Fibroblast of skin of left biceps (primary cell): ENCODE measurements around the gene WAS.

Experiments used
- DNase-seq, 2 experiments: peaks; one replicate each; pipeline ENCODE4 v3.0.0-alpha.2; 2013; ENCODE audit warnings: low read depth in 2 of 2

WAS gene

DNA sequence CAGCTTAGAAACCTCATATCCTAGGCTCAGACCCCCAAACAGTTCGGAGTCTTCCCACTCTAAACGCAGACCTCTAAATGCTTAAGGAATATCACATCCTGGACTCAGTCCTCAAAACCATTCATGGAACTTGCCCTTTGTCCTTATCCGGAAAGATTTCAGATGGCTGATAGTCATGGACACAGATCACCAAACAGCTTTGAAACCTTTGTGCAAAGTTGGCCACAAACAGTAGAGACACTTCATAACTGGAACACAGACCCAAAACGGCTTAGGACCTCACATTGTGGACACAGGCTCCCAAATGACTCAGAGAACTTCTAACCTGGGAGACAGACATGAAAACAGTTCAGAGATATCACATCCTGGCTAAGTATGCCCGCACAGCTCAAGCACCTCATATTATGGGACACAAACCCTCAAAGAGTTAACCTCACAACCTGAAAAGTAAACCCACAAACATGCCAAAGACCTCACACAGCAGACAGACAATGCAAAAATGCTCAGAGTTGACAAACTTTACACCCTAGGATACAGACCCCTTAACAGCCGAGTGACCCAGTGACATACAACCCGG is 28.4 kb downstream of the WAS start:
- no peak for DNase-seq

DNA sequence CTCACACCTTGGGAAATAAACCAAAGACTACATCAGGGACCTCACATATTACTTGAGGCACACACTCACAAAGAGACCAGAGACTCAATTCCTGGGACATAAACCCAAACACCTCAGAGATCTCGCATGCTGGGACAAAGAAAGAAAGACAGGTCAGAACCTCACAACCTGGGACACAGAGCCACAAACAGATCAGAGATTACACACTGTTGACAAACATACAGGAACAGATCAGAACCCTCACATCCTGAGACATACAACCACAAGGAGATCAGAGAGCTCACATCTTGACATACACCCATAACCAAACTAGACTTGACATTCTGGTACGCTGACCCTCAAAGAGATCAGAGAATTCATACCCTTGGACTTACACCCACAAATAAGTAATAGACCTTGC is 30.2 kb downstream of the WAS start:
- no peak for DNase-seq

DNA sequence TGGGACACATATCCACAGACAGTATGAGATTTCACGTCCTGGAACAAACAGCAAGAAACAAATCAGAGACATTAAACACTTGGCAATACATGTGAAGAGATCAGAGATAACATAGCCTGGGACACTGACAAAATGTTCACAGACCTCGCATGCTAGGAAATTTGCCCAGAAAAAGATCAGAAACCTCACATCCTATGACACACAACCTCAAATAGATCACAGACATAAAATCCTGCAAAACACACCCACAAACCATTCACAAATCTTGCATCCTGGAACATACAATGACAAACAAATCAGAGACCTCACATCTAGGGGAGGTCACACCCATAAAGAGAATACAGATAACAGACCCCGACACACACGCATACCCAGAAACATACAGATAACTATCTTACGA is 31.0 kb downstream of the WAS start:
- no peak for DNase-seq

DNA sequence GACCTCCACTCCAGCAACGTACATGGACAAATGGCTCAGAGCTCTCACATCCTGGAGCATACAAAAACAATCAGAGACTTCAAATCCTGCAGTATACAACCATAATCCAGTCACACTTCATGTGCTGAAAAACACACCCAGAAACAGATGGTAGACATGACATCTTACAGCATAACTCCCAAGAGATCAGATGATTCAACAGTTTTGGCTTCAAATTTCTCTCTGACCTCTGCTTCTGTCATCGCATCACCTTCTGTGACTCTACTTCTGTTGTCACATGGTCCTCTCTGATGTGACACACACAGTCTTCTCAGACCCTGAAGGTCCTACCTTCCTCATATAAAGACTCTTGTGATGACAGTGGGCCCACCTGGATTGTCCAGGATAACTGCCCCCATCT is 31.5 kb downstream of the WAS start:
- DNase-seq, result peak in 1 of 2 experiments; percentile 8

DNA sequence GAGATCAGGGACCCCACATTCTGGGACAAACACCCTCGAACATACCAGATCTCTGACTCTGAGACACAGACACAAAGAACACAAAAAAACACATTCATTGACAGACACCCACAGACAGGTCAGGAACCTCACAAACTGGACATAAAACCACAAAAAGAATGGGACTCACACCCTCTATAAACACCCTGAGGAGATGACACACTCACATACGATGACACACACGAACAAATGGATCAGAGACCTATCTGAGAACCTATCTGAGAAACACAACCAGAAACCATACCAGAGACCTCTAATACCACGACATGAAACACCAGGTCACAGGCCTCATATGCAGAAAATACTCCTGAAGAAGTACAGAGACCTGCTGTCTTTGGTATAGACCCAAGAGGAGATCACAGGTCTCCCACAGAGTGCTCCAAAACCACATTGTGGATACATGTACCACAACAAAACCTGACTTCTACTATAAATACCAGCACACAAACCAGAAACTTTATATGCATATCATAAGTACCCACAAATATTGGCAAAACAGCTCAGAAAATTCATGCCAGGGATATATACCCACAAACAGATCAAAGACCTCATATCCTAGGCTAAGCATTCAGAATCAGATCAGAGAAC is 32.4 kb downstream of the WAS start:
- no peak for DNase-seq

DNA sequence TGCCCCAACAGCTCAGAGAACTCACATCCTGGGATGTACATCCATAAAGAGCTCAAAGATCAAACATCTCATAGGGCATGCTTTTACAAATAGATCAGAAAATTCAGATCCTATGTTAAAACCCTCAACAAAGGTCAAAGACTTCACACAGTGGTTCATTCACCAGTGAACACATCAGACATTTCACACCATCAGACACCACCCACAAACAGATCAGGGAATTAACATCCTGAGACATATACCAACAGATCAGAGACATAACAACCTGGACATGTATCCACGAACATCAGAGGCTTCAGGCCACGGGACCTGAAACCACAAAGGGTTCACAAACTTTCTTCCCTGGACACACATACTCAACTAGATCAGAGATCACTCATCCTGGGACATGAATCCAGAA is 36.4 kb downstream of the WAS start:
- no peak for DNase-seq

DNA sequence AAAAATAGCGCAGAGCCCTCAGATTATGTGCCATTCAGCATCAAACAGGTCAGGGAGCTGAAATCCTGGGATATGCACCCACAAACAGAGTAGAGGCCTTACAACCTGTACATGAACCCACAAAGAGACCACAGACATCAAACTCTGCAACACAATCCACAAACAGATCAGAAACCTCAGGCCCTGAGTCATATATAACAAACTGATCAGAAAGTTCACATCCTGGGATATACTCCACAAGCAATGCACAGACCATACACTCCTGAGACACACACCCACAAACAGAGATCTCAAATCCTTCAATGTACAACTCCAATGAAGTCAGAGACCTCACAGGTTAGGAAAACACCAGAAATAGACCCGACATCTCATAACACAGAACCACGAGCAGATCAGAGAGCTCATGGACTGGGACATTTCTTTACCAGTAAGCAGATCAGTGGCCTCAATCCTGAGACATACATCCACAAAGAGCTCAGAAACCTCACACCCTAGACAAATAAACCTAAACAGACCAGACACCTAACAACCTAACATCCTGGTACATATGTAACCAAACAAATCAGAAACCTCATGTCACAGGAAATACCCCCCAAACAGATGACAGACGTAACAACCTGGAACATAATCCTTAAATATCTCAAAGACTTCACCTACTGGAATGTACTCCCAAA is 37.1 kb downstream of the WAS start:
- DNase-seq, result no peak

DNA sequence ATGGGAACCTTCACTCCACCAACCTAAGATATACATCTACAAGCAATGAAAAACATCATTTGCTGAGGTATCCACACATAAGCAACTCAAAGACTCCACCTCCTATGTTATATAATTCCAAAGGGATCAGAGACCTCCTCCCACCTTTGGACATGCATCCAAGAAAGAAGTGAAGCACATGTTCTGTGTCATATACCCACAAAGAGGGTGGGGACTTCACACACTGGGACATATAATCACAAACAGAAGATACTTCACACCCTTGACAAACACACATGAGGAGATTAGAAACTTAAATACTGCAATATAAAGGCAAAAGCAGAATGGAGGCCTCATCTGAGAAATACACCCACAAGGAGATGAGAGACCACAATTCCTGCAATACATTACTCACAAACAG is 38.3 kb downstream of the WAS start:
- no peak for DNase-seq

DNA sequence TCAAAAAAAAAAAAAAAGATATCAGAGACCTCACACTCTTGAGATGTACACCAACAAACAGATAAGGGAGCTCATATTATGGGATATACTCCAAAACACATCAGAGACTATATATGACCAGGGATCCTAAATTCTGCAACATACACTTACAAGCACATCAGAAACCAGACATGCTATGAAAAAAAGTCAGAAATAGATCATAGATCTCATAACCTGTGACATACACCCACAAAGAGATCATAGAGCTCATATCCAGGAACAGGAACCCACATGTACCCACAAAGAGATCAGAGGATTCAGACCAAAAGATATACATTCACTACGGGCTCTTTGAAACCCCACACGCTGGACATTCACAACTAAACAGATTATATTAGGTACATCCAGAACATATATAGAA is 43.0 kb downstream of the WAS start:
- no peak for DNase-seq

DNA sequence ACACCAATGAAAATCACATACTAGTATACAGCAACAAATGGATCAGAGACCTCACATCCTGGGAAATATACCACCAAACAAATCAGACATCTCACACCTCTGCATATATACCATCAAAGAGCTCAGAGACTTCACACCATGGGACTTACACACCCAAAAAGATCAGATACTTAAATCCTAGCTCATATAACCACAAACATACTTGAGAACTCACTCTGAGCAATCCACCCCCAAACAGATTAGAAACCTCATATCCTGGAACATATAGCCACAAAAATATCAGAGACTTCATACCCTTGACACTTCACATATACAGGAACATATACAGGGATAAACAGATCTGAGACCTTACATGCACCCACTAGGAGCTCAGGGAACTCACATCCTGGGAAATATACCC is 45.1 kb downstream of the WAS start:
- no peak for DNase-seq

DNA sequence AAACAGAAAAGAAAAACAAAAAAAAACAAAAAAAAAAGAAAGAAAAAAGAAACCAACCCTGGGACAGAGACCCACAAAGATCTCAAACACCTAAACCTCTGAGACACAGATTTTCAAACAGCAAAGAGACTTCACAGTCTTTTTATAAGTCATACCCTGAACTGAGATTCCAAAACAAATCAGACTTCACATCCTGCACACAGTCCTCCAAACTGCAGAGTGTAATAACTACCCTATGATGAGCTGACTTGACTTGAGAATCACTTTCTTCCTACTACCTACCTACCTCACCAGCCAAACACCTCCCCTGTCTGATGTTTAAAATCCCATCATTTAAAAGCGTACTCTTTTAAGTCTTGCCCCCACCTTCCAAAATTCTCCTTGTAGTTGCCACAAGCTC is 52.7 kb downstream of the WAS start:
- DNase-seq, result no peak

DNA sequence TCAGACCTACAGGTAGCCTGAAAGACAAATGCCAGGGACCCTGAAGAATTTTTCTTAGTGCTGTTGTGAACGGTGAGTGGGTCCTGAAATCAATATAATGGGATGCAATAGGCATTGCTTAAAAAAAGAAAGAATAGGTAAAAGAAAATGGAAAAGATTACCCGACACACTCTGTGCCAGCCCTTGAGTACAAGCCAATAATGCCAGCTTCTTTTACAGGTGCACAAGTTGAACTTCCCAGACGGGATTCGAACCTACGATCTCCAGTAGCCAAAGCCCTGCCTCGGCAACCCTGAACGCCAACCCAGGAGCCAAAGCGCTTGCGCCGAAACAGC is 53.2 kb downstream of the WAS start:
- DNase-seq, result no peak

DNA sequence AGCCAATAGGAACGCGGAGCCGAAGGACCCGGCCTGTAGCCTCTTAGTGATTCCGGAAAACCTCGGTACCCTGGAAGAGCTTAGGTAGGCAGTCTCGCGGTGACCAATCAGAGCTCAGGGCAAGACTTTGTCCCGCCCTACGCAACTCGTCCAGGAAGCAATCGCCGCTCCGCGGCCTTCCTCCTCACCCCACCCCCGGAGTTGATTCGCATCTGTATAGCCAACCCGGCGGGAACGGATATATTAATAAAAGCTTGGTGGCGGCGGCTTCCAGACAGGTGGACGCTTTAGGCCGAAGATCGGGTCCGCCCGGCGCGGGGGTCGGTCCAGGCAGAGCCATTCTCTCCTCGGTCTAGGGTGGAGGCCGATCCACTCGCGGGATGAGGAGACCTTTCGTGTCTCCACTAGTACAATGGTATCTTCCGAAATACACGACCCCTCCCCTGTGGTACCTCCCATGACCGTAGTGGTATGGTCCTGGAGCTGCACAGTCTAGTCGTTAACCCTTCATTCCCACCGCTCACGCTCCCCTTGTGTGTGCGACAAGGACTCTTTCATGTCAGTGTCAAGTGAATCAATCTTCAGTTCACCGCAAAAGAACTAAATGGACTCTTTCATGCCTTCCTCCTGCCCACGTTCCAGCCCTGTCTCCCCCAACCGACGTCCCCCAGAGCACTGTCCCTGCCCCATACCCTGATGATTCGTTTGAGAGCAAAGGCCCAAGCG is 53.8 kb downstream of the WAS start:
- DNase-seq, result peak; percentile 93 to 94

DNA sequence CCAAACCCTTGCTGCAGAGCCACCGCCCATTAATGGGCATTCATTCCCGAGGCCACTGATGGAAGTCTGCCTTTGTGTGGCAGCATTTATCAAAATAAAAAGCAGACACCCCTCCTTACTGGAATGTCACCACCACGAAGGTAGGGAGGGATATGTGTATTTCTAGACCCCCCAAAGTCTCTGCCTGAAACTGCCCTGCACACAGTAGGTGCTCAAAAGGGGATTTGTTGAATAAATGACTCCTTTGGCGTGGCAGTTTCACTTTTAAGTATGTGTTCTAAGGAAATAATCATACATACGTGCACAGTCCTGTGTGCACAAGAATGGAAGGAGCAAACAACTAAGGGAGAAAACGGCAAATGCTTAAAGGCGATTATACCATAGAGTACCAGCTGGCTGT is 54.3 kb downstream of the WAS start:
- no peak for DNase-seq
